NT2/D1 (cell line): ENCODE results near the gene NLRP6.

Experiments
- SUZ12 ChIP-seq: IDR thresholded peaks from 2 replicates; pipeline ENCODE4 v1.6.1; 2011; ENCODE audit not compliant: insufficient read length, insufficient read depth; ENCODE audit errors: extremely low read depth
- YY1 ChIP-seq: IDR thresholded peaks from 2 replicates; pipeline ENCODE4 v1.6.1; 2011; ENCODE audit not compliant: insufficient read length, insufficient read depth
- ZNF274 ChIP-seq: IDR thresholded peaks from 2 replicates; pipeline ENCODE4 v1.6.1; 2011; ENCODE audit warnings: mild to moderate bottlenecking, low read depth, low read length

DNA sequence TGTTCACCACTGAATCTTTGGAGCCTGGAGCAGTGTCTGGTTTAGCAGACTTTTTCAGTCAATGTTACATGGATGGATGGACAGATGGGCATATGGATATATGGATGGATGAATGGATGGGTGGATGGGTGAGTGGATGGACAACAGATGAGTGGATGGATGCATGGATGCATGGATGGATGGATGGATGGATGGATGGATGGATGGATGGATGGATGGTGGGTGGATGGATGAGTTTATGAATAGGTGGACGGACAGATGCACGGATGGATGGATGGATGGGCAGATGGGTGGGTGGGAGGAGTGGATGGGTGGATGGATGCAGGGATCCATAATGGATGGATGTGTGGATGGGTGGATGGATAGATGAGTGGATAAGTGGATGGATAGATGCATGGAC is 22.4 kb upstream of the NLRP6 start:
- TF ChIP-seq YY1 (no peak), SUZ12 (no peak), ZNF274 (no peak)
